Ovary (tissue), 9 donors: Measurements from ENCODE around the gene TMEM125. TPM values are rescaled to one million over a fixed set of nuclear protein-coding genes. Genes with fewer than 3 reads are reported as not detected.

ENCODE experiments used
- DNase-seq, 5 donors: peaks; one replicate each; pipeline ENCODE4 v3.0.0-alpha.2; 2019 to 2020
- H3K27ac ChIP-seq, 2 donors: fragments of 200-600 bp; one replicate each; pipeline versions ENCODE4 v1.5.1 to v1.8.0; 2019 to 2022
- H3K27me3 ChIP-seq: fragments of 200-600 bp; one replicate; pipeline ENCODE4 v1.8.0; 2022
- H3K36me3 ChIP-seq: fragments of 200-600 bp; sonication (generic); one replicate; pipeline ENCODE4 v1.5.1; 2019
- H3K4me1 ChIP-seq: one replicate; pipeline ENCODE4 v1.8.1; 2013; ENCODE audit warnings: mild to moderate bottlenecking, moderate library complexity; ENCODE audit not compliant: insufficient read depth
- H3K4me3 ChIP-seq: fragments of 200-600 bp; sonication (generic); one replicate; pipeline ENCODE4 v1.5.1; 2017
- H3K9me3 ChIP-seq, 2 donors: fragments of 200-600 bp in 1 of 2; sonication (generic) in 1 of 2; one replicate each; pipeline versions ENCODE4 v1.5.1 to v1.8.1; 2013 to 2019; ENCODE audit warnings: mild to moderate bottlenecking in 1 of 2, moderate library complexity in 1 of 2
- CTCF ChIP-seq, 3 donors: fragments of 450-650 bp in 2 of 3; fragments of 200-600 bp in 1 of 3; IDR thresholded peaks; one replicate each; pipeline versions ENCODE4 v1.5.1 to v1.8.0; 2016 to 2022; ENCODE audit warnings: antibody characterized with exemption in 3 of 3, mild to moderate bottlenecking in 1 of 3
- EP300 ChIP-seq: sonication (generic); formaldehyde crosslinking; IDR thresholded peaks from one replicate; pipeline ENCODE4 v1.6.1; 2017; ENCODE audit warnings: antibody characterized with exemption
- POLR2A ChIP-seq: fragments of 450-650 bp; IDR thresholded peaks from one replicate; pipeline ENCODE4 v1.6.1; 2017; ENCODE audit warnings: antibody characterized with exemption, mild to moderate bottlenecking, moderate library complexity
- WGBS, 3 donors: extraction: QIAGEN DNeasy Blood & Tissue Kit in 1 of 3; methylation state at CpG; one replicate each; pipeline versions ENCODE4 v1.1.5 to v1.1.7; 2013 to 2017; 5-methylcytosine and 5-hydroxymethylcytosine counted together
- intact Hi-C, 4 donors: fragments of 100-400 bp; cut with DNase I; formaldehyde crosslinking; loops; one replicate each; pipeline versions ENCODE4 v1.11.0 to v1.15.1; 2022 to 2023
- polyA plus RNA-seq, 2 donors: library from polyadenylated mRNA; stranded (reverse); fragments of 200-250 nt in 1 of 2; fragments of 350-450 nt in 1 of 2; fragmentation: Illumina TruSeq in 1 of 2; extraction: RNeasy Lipid Tissue Mini Kit (QIAGEN cat#74804) in 1 of 2; gene quantifications; one replicate each; pipeline ENCODE4 v1.2.3, GENCODE V29; 2013 to 2014
- total RNA-seq, 7 donors: library from RNA; depleted of rRNA in 2 of 7; stranded (reverse); fragments of >200 nt in 2 of 7; fragmentation: NEBNext Ultra II Directional in 3 of 7; extraction: Animal tissue kit (Norgen Biotek cat#: 25700) in 3 of 7; gene quantifications; one replicate each; pipeline versions ENCODE4 v1.1.0 to v1.2.4, GENCODE V29; 2016 to 2023
- donor health status: DM: no; HTN: no; CAD: no; lungs with moderate emphysema.
- donor health status: DM: no; HTN: no; CAD: no.
- donor health status: Bipolar disorder and iron deficiency.
- donor health status: DM: yes; HTN: yes; CAD: no.
- donor health status: DM: no; HTN: no; CAD: no.
- donor health status: DM: yes; HTN: yes; CAD: no.

The TMEM125 gene
- total and polyA plus RNA-seq, 9 donors: 0.23 to 20.6 (median 1.3) TPM

GRCh38 chr1:43271186-43272118 lies 1.7 kb downstream of the TMEM125 start:
- TF ChIP-seq POLR2A (no peak), CTCF (IDR thresholded peaks at IDR 0.05) (no peak), EP300 (no peak)

GRCh38 chr1:43272161-43272560 lies 2.4 kb downstream of the TMEM125 start:
- intact Hi-C loops: no loop called here
- WGBS, 3 donors: 67 to 72% (median 70%) methylated on average over 9 of the region's 9 CpGs
- Histone ChIP-seq H3K4me3 (no peak overlapping the region), H3K36me3 (no peaks in the 10 kb centered on the region), H3K4me1 (peaks cover 3% of the 10 kb centered on the region), H3K27me3 (no peaks in the 10 kb centered on the region), H3K9me3 (no peaks in the 10 kb centered on the region), H3K27ac (no peak overlapping the region)
- TF ChIP-seq POLR2A: no peak
- no peak for TF ChIP-seq CTCF (IDR thresholded peaks at IDR 0.05)
- TF ChIP-seq EP300: no peak
- DNase-seq: peak in 2 of 5 donors; percentile 1 to 25

More at GRCh38 chr1:43271186-43272118, 1.7 kb downstream of the TMEM125 start:
- no peaks in the 10 kb centered on the region for H3K9me3 ChIP-seq
- intact Hi-C loops: no loop called here
- H3K27me3 ChIP-seq: no peaks in the 10 kb centered on the region
- peaks cover 3% of the 10 kb centered on the region for H3K4me1 ChIP-seq
- no peaks in the 10 kb centered on the region for H3K36me3 ChIP-seq
- WGBS, 3 donors: 64 to 68% (median 67%) methylated on average over 12 of the region's 12 CpGs
- H3K27ac ChIP-seq: no peak overlapping the region
- peak in 2 of 5 donors; percentile 5 to 13 for DNase-seq
- no peak overlapping the region for H3K4me3 ChIP-seq

GRCh38 chr1:43272576-43273571 lies 3.1 kb downstream of the TMEM125 start:
- Histone ChIP-seq H3K4me1 (peaks cover 3% of the 10 kb centered on the region), H3K27me3 (no peaks in the 10 kb centered on the region), H3K36me3 (no peaks in the 10 kb centered on the region), H3K4me3 (no peak overlapping the region), H3K27ac (no peak overlapping the region), H3K9me3 (no peaks in the 10 kb centered on the region)
- intact Hi-C loops: no loop called here
- 96 to 97% (median 97%) methylated on average over 45 to 46 of the region's 46 CpGs for WGBS, 3 donors
- no peak for TF ChIP-seq CTCF (IDR thresholded peaks at IDR 0.05)
- no peak for TF ChIP-seq EP300
- TF ChIP-seq POLR2A: no peak
- peak in 2 of 5 donors; percentile 10 to 30 for DNase-seq

- H3K36me3 ChIP-seq: no peaks in the 10 kb centered on the region
- H3K9me3 ChIP-seq: no peaks in the 10 kb centered on the region
- H3K4me3 ChIP-seq: no peak overlapping the region
- no peak overlapping the region for H3K27ac ChIP-seq
- TF ChIP-seq POLR2A: no peak
- 92 to 98% (median 92%) methylated on average over 7 of the region's 7 CpGs for WGBS, 3 donors
- intact Hi-C loops: no loop called here
- DNase-seq: peak in 2 of 5 donors; percentile 2 to 19
- no peaks in the 10 kb centered on the region for H3K27me3 ChIP-seq
- peaks cover 3% of the 10 kb centered on the region for H3K4me1 ChIP-seq
These were observed 3.9 kb downstream of the TMEM125 start for GRCh38 chr1:43273708-43274107.
